GM12878 (cell line): ENCODE data around the gene MAD1L1. TPM values are rescaled to one million over a fixed set of nuclear protein-coding genes. Genes with fewer than 3 reads are reported as not detected.

Experiments
- ATAC-seq: fragments of 200-7000 bp; cut with Tn5 transposase; 3 replicates; pipeline ENCODE4 v1.9.1; 2020; ENCODE audit warnings: mild to moderate bottlenecking, moderate library complexity
- BruUV-seq: library from RNA; stranded (reverse); fragments of 400-500 nt; replicated peaks from 2 replicates; lab custom pipeline; 2021; lab: Mats Ljungman, UMichigan
- CTCF ChIA-PET: fragments of 300-600 bp; sonication (Branson Sonifier 250); formaldehyde crosslinking; extraction: SDS; loops from one replicate; lab custom pipeline; 2021; ENCODE audit warnings: inconsistent platforms; lab: Yijun Ruan, JAX
- POLR2A ChIA-PET: fragments of 350-600 bp; formaldehyde crosslinking; extraction: SDS; loops from one replicate; lab custom pipeline; 2021; ENCODE audit warnings: inconsistent platforms; lab: Charles Lee
- RAD21 ChIA-PET: fragments of 300-600 bp; sonication (Branson Sonifier 250); formaldehyde crosslinking; loops from one replicate; lab custom pipeline; 2023; ENCODE audit warnings: antibody characterized with exemption; ENCODE audit not compliant: unreplicated experiment; lab: Charles Lee
- SMC1A ChIA-PET: fragments of 300-600 bp; sonication (Branson Sonifier 250); formaldehyde crosslinking; loops from one replicate; lab custom pipeline; 2023; ENCODE audit not compliant: unreplicated experiment, uncharacterized antibody; lab: Charles Lee
- DNase-seq: peaks from one replicate; pipeline ENCODE4 v3.0.0-alpha.2; 2011; ENCODE audit warnings: low read depth, low spot score
- FAIRE-seq: peaks from 3 replicates; lab custom pipeline; 2011; peaks lifted over from hg19 to GRCh38; lab: Jason Lieb, UNC
- H2AFZ ChIP-seq: 2 replicates; pipeline ENCODE4 v1.6.0; 2011; ENCODE audit warnings: low read depth, low read length, control low read depth; ENCODE audit not compliant: control insufficient read depth
- H3K27ac ChIP-seq: 2 replicates; pipeline ENCODE4 v1.5.1; 2011; ENCODE audit warnings: control low read depth; ENCODE audit not compliant: control insufficient read depth, insufficient read depth
- H3K27me3 ChIP-seq, 2 experiments: replicated peaks in 1 of 2; 2 replicates each; pipeline versions ENCODE4 v1.6.0 to v1.6.1; 2011; ENCODE audit warnings: low read length in 1 of 2; ENCODE audit not compliant: control insufficient read depth in 2 of 2, insufficient read depth in 2 of 2
- H3K36me3 ChIP-seq, 2 experiments: 2 replicates each; pipeline ENCODE4 v1.5.1; 2011; ENCODE audit warnings: low read length in 1 of 2; ENCODE audit not compliant: control insufficient read depth in 2 of 2, insufficient read depth in 2 of 2
- H3K4me1 ChIP-seq: 2 replicates; pipeline ENCODE4 v1.6.1; 2011; ENCODE audit warnings: mild to moderate bottlenecking, low read length, moderate library complexity, mixed read lengths; ENCODE audit not compliant: control insufficient read depth, insufficient read depth
- H3K4me2 ChIP-seq: 2 replicates; pipeline ENCODE4 v1.6.0; 2011; ENCODE audit warnings: control low read depth; ENCODE audit not compliant: control insufficient read depth, insufficient read depth
- H3K4me3 ChIP-seq: fragments of 200-600 bp; sonication (generic); 2 replicates; pipeline ENCODE4 v1.5.1; 2016
- H3K79me2 ChIP-seq: 2 replicates; pipeline ENCODE4 v1.6.0; 2011; ENCODE audit warnings: low read length; ENCODE audit not compliant: control insufficient read depth, insufficient read depth
- H3K9ac ChIP-seq: 2 replicates; pipeline ENCODE4 v1.8.0; 2011; ENCODE audit warnings: low read length, control low read depth, mixed read lengths; ENCODE audit not compliant: control insufficient read depth, insufficient read depth
- H3K9me3 ChIP-seq: replicated peaks from 3 replicates; pipeline ENCODE4 v1.5.1; 2011; ENCODE audit warnings: mild to moderate bottlenecking, low read length; ENCODE audit not compliant: control insufficient read depth, insufficient read depth
- H4K20me1 ChIP-seq: 2 replicates; pipeline ENCODE4 v1.6.0; 2011; ENCODE audit not compliant: control insufficient read depth, insufficient read depth
- ATF7 ChIP-seq: fragments of 450-650 bp; IDR thresholded peaks from 2 replicates; pipeline ENCODE4 v1.6.1; 2016; ENCODE audit warnings: low read depth, mild to moderate bottlenecking
- HDAC2 ChIP-seq: fragments of 200-600 bp; sonication (generic); IDR thresholded peaks from 2 replicates; pipeline ENCODE4 v1.6.1; 2017
- JUND ChIP-seq: IDR thresholded peaks from 2 replicates; pipeline ENCODE4 v1.6.1; 2012; ENCODE audit warnings: low read depth, mild to moderate bottlenecking, low read length, improper control_type of control experiment, moderate library complexity
- KDM1A ChIP-seq: fragments of 200-600 bp; sonication (generic); IDR thresholded peaks from 2 replicates; pipeline ENCODE4 v1.6.1; 2016; ENCODE audit warnings: borderline replicate concordance
- NRF1 ChIP-seq: conservative IDR thresholded peaks from 2 replicates; pipeline ENCODE4 v1.6.1; 2011; ENCODE audit warnings: mild to moderate bottlenecking, low read depth, low read length, improper control_type of control experiment
- POLR2AphosphoS2 ChIP-seq: IDR thresholded peaks from 2 replicates; pipeline ENCODE4 v1.6.1; 2011; ENCODE audit warnings: low read depth, mild to moderate bottlenecking, low read length, improper control_type of control experiment, moderate library complexity
- SMAD1 ChIP-seq: fragments of 450-650 bp; IDR thresholded peaks from 2 replicates; pipeline ENCODE4 v1.6.1; 2018; ENCODE audit warnings: mild to moderate bottlenecking, low read depth; ENCODE audit not compliant: partially characterized antibody
- TBL1XR1 ChIP-seq: IDR thresholded peaks from 2 replicates; pipeline ENCODE4 v1.6.1; 2012; ENCODE audit warnings: low read depth, low read length, improper control_type of control experiment
- TCF7 ChIP-seq: IDR thresholded peaks from 2 replicates; pipeline ENCODE4 v1.6.1; 2014; ENCODE audit warnings: antibody characterized with exemption, borderline replicate concordance
- ZNF207 ChIP-seq: fragments of 450-650 bp; IDR thresholded peaks from 2 replicates; pipeline ENCODE4 v1.6.1; 2014; ENCODE audit warnings: antibody characterized with exemption, mild to moderate bottlenecking, borderline replicate concordance
- ZNF217 ChIP-seq: fragments of 450-650 bp; IDR thresholded peaks from 2 replicates; pipeline ENCODE4 v1.6.1; 2017; ENCODE audit warnings: antibody characterized with exemption, mild to moderate bottlenecking
- WGBS: methylation state at CpG from one replicate; pipeline ENCODE4 v1.1.6; 2016; ENCODE audit warnings: low lambda C conversion rate; ENCODE audit not compliant: insufficient replicate concordance, insufficient coverage; ENCODE audit errors: missing lambda C conversion rate; 5-methylcytosine and 5-hydroxymethylcytosine counted together
- in situ Hi-C: fragments of 300-500 bp; cut with MboI; formaldehyde crosslinking; loops from 9 replicates; pipeline ENCODE4 v1.14.3; 2018; ENCODE audit warnings: mixed read lengths
- intact Hi-C: fragments of 100-400 bp; cut with micrococcal nuclease; formaldehyde crosslinking; loops from one replicate; pipeline ENCODE4 v1.14.2; 2022; ENCODE audit not compliant: unreplicated experiment
- polyA plus RNA-seq, 11 experiments: library from polyadenylated mRNA; depleted of rRNA in 4 of 11; unstranded in 6 of 11; stranded (reverse) in 5 of 11; fragments of >200 nt; fragmentation: Nextera tagmentation in 4 of 11; fragmentation: Illumina TruSeq in 1 of 11; extraction: Ambion mirVana in 4 of 11; extraction: Trizol in 1 of 11; gene quantifications; 1 replicate in 1 of 11; 2 replicates in 10 of 11; pipeline versions ENCODE4 v1.2.1 to v1.2.3, GENCODE V29; 2011 to 2016; ENCODE audit warnings: inconsistent platforms in 2 of 11, missing spikeins in 2 of 11, low read depth in 1 of 11
- total RNA-seq, 4 experiments: library from RNA; depleted of rRNA in 3 of 4; stranded (reverse); fragments of >200 nt in 3 of 4; fragmentation: Illumina TruSeq in 1 of 4; extraction: Trizol in 1 of 4; gene quantifications; 2 replicates each; pipeline versions ENCODE4 v1.2.1 to v1.2.3, GENCODE V29; 2013 to 2021
- TF ChIP-seq, protein P1 (sequence below): IDR thresholded peaks from 2 replicates; pipeline ENCODE4 v1.6.1; 2011; ENCODE audit warnings: borderline replicate concordance, low read depth, mild to moderate bottlenecking, moderate library complexity, mixed read lengths, low read length; ENCODE audit not compliant: insufficient read depth; ENCODE audit errors: extremely low read length
- TF ChIP-seq, protein P2 (sequence below): IDR thresholded peaks from 2 replicates; pipeline ENCODE4 v1.6.1; 2012; ENCODE audit warnings: low read depth, low read length, improper control_type of control experiment
- TF ChIP-seq, protein P3 (sequence below): fragments of 450-650 bp; IDR thresholded peaks from 2 replicates; pipeline ENCODE4 v1.6.1; 2017; ENCODE audit warnings: mild to moderate bottlenecking, moderate library complexity
- TF ChIP-seq, protein P4 (sequence below): fragments of 150-350 bp; IDR thresholded peaks from 2 replicates; pipeline ENCODE4 v1.6.1; 2014; ENCODE audit warnings: mild to moderate bottlenecking, low read depth, low read length

MAD1L1 gene
- total and polyA plus RNA-seq, 10 of the 15 experiments (the other 5 are each of a cell fraction or from before 2014, with no cell fraction given) = 2.2 to 76.8 (median 38.3) TPM

DNA sequence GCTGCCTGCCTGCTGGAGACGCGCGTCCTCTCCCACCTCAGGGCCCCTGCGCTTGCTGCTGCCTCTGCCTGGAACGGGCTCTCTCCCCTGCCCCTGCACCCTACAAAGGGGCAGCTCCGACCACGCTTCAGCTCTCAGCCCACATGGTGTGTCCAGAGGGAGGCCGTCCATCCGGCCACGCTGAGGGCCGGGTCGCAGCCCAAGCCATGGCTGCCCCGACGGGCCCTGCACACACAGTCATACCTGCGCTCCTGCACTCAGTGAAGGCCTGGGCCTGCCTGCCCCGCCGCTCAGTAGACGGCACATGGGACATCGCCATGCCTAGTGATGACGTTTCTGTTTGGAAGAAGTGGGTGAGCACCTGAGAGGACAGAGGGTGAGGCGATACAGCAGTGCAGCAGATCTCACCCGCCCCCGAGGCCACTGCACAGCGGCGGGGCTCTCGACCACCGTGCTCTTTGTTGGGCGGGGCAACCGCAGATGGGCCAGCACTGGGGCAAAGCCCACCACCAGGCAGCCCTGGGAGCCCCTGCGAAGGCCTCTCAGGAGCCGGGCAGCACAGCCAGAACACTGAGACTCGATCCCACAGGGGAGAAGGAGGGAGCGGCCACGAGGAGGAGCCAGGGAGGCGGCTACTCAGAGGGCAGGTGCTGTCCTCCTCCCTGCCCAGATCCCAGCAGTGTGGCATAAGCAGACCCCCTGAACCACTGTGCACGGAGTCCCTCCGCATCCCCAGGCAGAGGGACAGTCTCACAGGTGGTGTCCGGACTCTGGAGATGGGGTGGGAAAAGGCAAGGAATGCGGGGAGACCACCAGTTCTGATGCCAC is 129.5 kb downstream of the MAD1L1 start (continued):
- TF ChIP-seq KDM1A (no peak), SMAD1 (no peak)
- TF ChIP-seq, all 136 proteins: peak for 0

DNA sequence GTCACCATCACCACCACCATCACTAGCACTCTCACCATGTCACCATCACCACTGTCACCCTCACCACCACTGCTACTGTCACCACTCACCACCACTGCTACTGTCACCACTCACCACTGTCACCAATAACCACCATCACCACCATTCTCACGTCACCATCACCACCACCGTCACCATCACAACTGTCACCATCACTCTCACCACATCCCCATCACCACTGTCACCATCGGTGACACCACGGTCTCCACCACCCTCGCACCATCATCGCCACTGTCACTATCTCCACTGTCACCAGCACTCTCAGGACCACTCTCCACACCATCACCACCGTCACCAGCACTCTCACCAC is 130.4 kb downstream of the MAD1L1 start:
- H3K4me1 ChIP-seq = peaks cover 21% of the 10 kb centered on the region
- H3K27ac ChIP-seq = no peak overlapping the region
- POLR2A ChIA-PET = no interaction called here
- DNase-seq = no peak
- no peak overlapping the region for H3K4me3 ChIP-seq
- in situ Hi-C loops = no loop called here
- intact Hi-C loops = loop anchor here (5.0 kb wide), 1 partner anchor 65 kb away; no protein-coding TSS in a partner anchor
- H2AFZ ChIP-seq = no peak overlapping the region
- no peaks in the 10 kb centered on the region for H4K20me1 ChIP-seq
- SMC1A ChIA-PET = no interaction called here
- H3K9me3 ChIP-seq = no peaks in the 10 kb centered on the region
- H3K79me2 ChIP-seq = no peaks in the 10 kb centered on the region; the same call in 1 of the 2 replicates
- no peak overlapping the region for H3K4me2 ChIP-seq
- CTCF ChIA-PET = no interaction called here
- no peak for FAIRE-seq
- ATAC-seq = no peak
- H3K36me3 ChIP-seq = no peaks in the 10 kb centered on the region; a peak in 2 of 4 replicates
- no peaks in the 10 kb centered on the region for H3K27me3 ChIP-seq
- no peak overlapping the region for H3K9ac ChIP-seq
- 98% methylated on average over 7 of the region's 7 CpGs for WGBS
- RAD21 ChIA-PET = no interaction called here
- BruUV-seq = no TSS peak
- TF ChIP-seq, protein P1, sequence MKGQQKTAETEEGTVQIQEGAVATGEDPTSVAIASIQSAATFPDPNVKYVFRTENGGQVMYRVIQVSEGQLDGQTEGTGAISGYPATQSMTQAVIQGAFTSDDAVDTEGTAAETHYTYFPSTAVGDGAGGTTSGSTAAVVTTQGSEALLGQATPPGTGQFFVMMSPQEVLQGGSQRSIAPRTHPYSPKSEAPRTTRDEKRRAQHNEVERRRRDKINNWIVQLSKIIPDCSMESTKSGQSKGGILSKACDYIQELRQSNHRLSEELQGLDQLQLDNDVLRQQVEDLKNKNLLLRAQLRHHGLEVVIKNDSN = no peak
- TF ChIP-seq, protein P2, sequence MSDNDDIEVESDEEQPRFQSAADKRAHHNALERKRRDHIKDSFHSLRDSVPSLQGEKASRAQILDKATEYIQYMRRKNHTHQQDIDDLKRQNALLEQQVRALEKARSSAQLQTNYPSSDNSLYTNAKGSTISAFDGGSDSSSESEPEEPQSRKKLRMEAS = no peak
- TF ChIP-seq, protein P3, sequence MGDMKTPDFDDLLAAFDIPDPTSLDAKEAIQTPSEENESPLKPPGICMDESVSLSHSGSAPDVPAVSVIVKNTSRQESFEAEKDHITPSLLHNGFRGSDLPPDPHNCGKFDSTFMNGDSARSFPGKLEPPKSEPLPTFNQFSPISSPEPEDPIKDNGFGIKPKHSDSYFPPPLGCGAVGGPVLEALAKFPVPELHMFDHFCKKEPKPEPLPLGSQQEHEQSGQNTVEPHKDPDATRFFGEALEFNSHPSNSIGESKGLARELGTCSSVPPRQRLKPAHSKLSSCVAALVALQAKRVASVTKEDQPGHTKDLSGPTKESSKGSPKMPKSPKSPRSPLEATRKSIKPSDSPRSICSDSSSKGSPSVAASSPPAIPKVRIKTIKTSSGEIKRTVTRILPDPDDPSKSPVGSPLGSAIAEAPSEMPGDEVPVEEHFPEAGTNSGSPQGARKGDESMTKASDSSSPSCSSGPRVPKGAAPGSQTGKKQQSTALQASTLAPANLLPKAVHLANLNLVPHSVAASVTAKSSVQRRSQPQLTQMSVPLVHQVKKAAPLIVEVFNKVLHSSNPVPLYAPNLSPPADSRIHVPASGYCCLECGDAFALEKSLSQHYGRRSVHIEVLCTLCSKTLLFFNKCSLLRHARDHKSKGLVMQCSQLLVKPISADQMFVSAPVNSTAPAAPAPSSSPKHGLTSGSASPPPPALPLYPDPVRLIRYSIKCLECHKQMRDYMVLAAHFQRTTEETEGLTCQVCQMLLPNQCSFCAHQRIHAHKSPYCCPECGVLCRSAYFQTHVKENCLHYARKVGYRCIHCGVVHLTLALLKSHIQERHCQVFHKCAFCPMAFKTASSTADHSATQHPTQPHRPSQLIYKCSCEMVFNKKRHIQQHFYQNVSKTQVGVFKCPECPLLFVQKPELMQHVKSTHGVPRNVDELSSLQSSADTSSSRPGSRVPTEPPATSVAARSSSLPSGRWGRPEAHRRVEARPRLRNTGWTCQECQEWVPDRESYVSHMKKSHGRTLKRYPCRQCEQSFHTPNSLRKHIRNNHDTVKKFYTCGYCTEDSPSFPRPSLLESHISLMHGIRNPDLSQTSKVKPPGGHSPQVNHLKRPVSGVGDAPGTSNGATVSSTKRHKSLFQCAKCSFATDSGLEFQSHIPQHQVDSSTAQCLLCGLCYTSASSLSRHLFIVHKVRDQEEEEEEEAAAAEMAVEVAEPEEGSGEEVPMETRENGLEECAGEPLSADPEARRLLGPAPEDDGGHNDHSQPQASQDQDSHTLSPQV = no peak
- TF ChIP-seq ZNF207 (no peak), TCF7 (no peak), NRF1 (no peak), JUND (no peak), HDAC2 (no peak), ATF7 (no peak), POLR2AphosphoS2 (no peak), ZNF217 (no peak), KDM1A (no peak), TBL1XR1 (no peak)
- TF ChIP-seq, protein P4, sequence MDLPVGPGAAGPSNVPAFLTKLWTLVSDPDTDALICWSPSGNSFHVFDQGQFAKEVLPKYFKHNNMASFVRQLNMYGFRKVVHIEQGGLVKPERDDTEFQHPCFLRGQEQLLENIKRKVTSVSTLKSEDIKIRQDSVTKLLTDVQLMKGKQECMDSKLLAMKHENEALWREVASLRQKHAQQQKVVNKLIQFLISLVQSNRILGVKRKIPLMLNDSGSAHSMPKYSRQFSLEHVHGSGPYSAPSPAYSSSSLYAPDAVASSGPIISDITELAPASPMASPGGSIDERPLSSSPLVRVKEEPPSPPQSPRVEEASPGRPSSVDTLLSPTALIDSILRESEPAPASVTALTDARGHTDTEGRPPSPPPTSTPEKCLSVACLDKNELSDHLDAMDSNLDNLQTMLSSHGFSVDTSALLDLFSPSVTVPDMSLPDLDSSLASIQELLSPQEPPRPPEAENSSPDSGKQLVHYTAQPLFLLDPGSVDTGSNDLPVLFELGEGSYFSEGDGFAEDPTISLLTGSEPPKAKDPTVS = no peak
